B cell (primary cell): ENCODE data around the gene CNTNAP2.

Experiments
- EZH2 ChIP-seq: IDR thresholded peaks from 2 replicates; pipeline ENCODE4 v1.6.1; 2012; ENCODE audit warnings: borderline replicate concordance, low read depth, mild to moderate bottlenecking, moderate library complexity, low read length; ENCODE audit not compliant: insufficient read depth, poor library complexity, severe bottlenecking
- TF ChIP-seq, protein P1 (sequence below): fragments of 200-600 bp; IDR thresholded peaks from one replicate; pipeline ENCODE4 v1.8.0; 2022; ENCODE audit warnings: antibody characterized with exemption, mild to moderate bottlenecking

DNA sequence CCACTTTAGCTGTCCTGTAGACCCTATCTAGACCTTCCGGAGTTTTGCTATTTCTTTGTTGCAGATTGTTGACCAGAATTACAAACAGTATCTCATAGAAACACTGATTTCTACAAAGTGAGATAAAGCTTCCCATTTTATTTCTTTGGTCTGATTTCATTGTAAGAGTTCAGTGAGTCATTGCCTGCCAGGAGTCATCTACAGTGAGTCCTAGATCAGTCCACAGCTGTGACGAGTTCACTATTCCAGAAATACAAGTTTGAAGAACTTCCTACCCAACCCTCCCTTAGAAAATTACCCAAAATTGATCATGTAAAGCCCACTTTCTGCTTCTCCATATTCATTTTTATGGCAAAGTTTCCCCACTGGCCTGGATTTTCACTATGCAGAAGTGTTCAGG, 905.5 kb downstream of the CNTNAP2 start:
- TF ChIP-seq, protein P1, sequence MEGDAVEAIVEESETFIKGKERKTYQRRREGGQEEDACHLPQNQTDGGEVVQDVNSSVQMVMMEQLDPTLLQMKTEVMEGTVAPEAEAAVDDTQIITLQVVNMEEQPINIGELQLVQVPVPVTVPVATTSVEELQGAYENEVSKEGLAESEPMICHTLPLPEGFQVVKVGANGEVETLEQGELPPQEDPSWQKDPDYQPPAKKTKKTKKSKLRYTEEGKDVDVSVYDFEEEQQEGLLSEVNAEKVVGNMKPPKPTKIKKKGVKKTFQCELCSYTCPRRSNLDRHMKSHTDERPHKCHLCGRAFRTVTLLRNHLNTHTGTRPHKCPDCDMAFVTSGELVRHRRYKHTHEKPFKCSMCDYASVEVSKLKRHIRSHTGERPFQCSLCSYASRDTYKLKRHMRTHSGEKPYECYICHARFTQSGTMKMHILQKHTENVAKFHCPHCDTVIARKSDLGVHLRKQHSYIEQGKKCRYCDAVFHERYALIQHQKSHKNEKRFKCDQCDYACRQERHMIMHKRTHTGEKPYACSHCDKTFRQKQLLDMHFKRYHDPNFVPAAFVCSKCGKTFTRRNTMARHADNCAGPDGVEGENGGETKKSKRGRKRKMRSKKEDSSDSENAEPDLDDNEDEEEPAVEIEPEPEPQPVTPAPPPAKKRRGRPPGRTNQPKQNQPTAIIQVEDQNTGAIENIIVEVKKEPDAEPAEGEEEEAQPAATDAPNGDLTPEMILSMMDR, result no peak
- TF ChIP-seq EZH2, result no peak
